AG04450 (cell line): Measurements from ENCODE around the gene SLC4A3. TPM values are rescaled to one million over a fixed set of nuclear protein-coding genes. Genes with fewer than 3 reads are reported as not detected.

Source experiments
- CTCF ChIA-PET: fragments of 300-600, 350-600 bp; formaldehyde crosslinking; extraction: SDS; loops from one replicate; lab custom pipeline; 2022; ENCODE audit warnings: antibody characterized with exemption, inconsistent platforms; lab: Charles Lee
- POLR2A ChIA-PET: fragments of 350-600 bp; formaldehyde crosslinking; extraction: SDS; loops from one replicate; lab custom pipeline; 2021; ENCODE audit warnings: antibody characterized with exemption, inconsistent platforms; lab: Yijun Ruan, JAX
- DNase-seq: peaks from one replicate; pipeline ENCODE4 v3.0.0-alpha.2; 2011; ENCODE audit warnings: low read depth, low spot score
- H3K27ac ChIP-seq: one replicate; pipeline ENCODE4 v1.5.1; 2012; ENCODE audit warnings: low read depth, low read length, control low read depth
- H3K27me3 ChIP-seq: one replicate; pipeline ENCODE4 v1.6.0; 2012; ENCODE audit warnings: low read length; ENCODE audit not compliant: control insufficient read depth, insufficient read depth
- H3K4me3 ChIP-seq: 2 replicates; pipeline ENCODE4 v1.5.1; 2011; ENCODE audit warnings: mild to moderate bottlenecking, low read depth, low read length, control low read depth
- H3K9me3 ChIP-seq: 2 replicates; pipeline ENCODE4 v1.5.1; 2012; ENCODE audit warnings: low read length; ENCODE audit not compliant: control insufficient read depth, insufficient read depth
- polyA plus RNA-seq: library from polyadenylated mRNA; depleted of rRNA; stranded (reverse); fragments of >200 nt; gene quantifications from 2 replicates; pipeline ENCODE4 v1.2.3, GENCODE V29; 2011
- TF ChIP-seq, protein P1 (sequence below): IDR thresholded peaks from 2 replicates; pipeline ENCODE4 v1.5.1; 2011; ENCODE audit warnings: low read depth, low read length, control low read depth, inconsistent platforms

SLC4A3 gene
- polyA plus RNA-seq, 1 experiment = 3.3 TPM

DNA sequence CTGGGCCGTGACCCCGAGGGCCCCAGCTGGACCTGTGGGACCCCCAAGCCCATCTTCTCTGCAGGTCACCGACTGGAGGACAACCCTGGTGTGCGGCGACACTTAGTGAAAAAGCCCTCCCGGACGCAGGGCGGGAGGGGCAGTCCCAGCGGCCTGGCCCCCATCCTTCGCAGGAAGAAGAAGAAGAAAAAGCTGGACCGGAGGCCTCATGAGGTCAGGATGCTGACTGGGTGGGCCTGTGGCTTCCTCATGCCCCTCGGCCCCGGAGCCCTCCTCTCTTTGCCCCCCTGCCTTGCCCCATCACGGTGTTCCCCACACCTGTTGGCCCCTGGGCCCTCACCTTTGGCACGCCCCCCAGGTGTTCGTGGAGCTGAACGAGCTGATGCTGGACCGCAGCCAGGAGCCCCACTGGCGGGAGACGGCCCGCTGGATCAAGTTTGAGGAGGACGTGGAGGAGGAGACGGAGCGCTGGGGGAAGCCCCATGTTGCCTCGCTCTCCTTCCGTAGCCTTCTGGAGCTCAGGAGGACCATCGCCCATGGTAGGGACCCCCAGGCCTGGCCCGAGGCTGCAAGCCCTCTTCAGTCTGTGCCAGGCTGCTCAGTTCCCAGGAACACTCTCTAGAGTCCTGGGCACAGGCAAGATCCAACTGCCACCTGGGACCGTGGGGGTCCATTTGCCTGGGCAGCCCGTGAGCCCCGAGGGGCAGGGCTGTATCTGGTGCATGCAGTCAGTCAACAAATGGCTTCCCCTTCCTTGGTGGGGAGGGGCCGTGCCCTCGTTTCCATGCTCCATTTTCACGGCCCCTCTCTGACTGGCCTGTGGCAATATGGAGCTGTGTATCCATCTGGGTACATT lies 4.7 kb downstream of the SLC4A3 start:
- no peak for DNase-seq
- TF ChIP-seq, protein P1, sequence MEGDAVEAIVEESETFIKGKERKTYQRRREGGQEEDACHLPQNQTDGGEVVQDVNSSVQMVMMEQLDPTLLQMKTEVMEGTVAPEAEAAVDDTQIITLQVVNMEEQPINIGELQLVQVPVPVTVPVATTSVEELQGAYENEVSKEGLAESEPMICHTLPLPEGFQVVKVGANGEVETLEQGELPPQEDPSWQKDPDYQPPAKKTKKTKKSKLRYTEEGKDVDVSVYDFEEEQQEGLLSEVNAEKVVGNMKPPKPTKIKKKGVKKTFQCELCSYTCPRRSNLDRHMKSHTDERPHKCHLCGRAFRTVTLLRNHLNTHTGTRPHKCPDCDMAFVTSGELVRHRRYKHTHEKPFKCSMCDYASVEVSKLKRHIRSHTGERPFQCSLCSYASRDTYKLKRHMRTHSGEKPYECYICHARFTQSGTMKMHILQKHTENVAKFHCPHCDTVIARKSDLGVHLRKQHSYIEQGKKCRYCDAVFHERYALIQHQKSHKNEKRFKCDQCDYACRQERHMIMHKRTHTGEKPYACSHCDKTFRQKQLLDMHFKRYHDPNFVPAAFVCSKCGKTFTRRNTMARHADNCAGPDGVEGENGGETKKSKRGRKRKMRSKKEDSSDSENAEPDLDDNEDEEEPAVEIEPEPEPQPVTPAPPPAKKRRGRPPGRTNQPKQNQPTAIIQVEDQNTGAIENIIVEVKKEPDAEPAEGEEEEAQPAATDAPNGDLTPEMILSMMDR = no peak
- H3K27me3 ChIP-seq = peaks cover under 1% of the 10 kb centered on the region
- no peaks in the 10 kb centered on the region for H3K9me3 ChIP-seq
- POLR2A ChIA-PET = no interaction called here
- CTCF ChIA-PET = interaction anchor here (1.5 kb wide), 1 partner anchor 72 kb away, joined by 4 read pairs; no protein-coding TSS in a partner anchor
- H3K27ac ChIP-seq = no peak overlapping the region
- H3K4me3 ChIP-seq = no peak overlapping the region

DNA sequence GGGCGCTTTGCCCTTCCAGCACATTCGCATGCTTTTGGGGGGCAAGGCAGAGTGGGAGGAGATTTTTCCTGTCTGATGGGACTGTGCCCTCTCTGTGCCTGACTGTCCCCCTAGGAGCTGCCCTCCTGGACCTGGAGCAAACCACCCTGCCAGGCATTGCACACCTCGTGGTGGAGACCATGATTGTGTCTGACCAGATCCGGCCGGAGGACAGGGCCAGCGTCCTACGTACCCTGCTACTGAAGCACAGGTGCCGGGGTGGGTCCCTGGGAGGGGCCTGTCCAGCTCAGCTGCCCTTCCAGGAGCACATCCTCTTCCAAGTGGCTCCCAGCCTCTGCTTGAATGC lies 5.3 kb downstream of the SLC4A3 start:
- no peak for DNase-seq
- no peaks in the 10 kb centered on the region for H3K9me3 ChIP-seq
- no peak overlapping the region for H3K27ac ChIP-seq
- ChIA-PET POLR2A (no interaction called here), CTCF (no interaction called here)
- H3K27me3 ChIP-seq = no peaks in the 10 kb centered on the region
- no peak overlapping the region for H3K4me3 ChIP-seq
- TF ChIP-seq, protein P1 = no peak

DNA sequence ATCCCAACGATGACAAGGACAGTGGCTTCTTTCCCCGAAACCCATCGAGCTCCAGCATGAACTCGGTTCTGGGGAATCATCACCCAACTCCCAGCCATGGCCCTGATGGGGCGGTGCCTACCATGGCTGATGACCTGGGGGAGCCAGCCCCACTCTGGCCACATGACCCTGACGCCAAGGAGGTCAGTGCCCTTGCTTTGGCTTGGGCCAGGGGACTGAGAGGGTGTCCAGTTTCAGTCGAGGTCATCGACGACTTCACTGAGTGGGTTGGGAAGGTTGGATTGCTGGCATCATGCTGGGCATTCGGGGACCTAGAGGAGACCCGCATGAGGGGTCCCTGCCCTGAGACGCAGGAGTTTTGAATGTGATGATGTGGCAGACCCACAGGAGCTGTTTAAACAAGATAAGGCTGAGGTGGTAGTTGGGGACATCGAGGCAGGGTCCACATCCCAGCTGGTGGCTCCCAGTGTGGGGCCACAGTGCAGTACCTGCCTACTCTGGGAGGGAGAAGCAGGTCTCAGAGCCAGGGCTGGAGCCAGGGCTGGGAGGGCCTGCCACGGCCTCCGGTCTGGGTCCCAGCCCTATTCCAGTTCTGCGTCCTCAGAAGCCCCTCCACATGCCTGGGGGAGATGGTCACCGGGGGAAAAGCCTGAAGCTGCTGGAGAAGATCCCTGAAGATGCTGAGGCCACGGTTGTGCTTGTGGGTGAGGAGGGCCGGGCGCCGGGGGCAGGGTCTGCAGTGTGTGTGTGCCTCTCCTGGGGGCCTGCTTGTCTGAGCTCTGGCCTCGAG lies 6.0 kb downstream of the SLC4A3 start:
- Histone ChIP-seq H3K27me3 (no peaks in the 10 kb centered on the region), H3K9me3 (no peaks in the 10 kb centered on the region), H3K27ac (no peak overlapping the region), H3K4me3 (no peak overlapping the region)
- POLR2A ChIA-PET = no interaction called here
- TF ChIP-seq, protein P1 = no peak
- CTCF ChIA-PET = interaction anchor here (1.8 kb wide), 1 partner anchor 10 kb away, joined by 6 read pairs; no protein-coding TSS in a partner anchor
- no peak for DNase-seq

DNA sequence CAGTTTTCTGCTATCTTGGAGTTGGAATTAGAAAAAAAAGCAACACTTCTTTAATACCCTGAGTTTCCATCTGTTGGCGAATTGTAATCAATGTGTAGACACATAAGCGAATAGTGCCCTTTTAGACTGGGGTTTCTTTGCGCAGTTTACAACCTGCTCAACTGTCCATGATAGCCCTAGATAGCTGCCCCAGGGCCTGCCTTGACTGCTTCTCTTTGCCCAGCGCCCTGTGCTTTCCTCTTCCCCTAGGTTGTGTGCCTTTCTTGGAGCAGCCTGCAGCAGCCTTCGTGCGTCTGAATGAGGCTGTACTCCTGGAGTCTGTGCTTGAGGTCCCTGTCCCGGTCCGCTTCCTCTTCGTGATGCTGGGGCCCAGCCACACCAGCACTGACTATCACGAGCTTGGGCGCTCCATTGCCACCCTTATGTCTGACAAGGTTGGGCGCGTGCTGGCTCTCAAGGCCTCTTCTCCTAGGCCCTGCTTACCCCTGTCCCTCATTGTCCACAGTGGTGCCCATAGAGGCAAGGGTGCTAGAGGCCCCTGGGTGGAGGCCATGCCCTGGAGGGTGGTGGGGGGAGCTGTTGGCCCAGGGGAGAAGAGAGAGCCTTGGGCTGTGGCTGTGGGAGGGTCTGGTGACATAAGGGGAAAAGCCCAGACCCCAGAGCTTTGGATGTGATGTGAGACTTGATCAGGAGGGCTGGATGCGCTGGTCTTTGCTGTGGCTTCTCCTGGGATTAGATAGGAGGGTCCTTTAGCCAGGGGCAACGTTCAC lies 6.9 kb downstream of the SLC4A3 start:
- no peak overlapping the region for H3K4me3 ChIP-seq
- DNase-seq = no peak
- H3K9me3 ChIP-seq = no peaks in the 10 kb centered on the region
- H3K27me3 ChIP-seq = no peaks in the 10 kb centered on the region
- POLR2A ChIA-PET = no interaction called here
- H3K27ac ChIP-seq = no peak overlapping the region
- TF ChIP-seq, protein P1 = no peak
- CTCF ChIA-PET = interaction anchor here (0.6 to 1.8 kb wide), 3 partner anchors 9 to 74 kb away, joined by 3 to 6 read pairs (median 5); no protein-coding TSS in a partner anchor
